Transverse colon (tissue), 4 donors: ENCODE data around the gene GPATCH3.

ENCODE experiments used
- CTCF ChIP-seq, 5 experiments: fragments of 200-600 bp in 3 of 5; fragments of 450-650 bp in 2 of 5; sonication (generic) in 3 of 5; IDR thresholded peaks; 1 replicate in 2 of 5; 2 replicates in 3 of 5; pipeline ENCODE4 v1.5.1; 2016 to 2017; ENCODE audit warnings: antibody characterized with exemption in 5 of 5, inconsistent platforms in 3 of 5, mild to moderate bottlenecking in 2 of 5, moderate library complexity in 1 of 5
- POLR2A ChIP-seq: fragments of 450-650 bp; IDR thresholded peaks from one replicate; pipeline ENCODE4 v1.6.1; 2016; ENCODE audit warnings: antibody characterized with exemption, mild to moderate bottlenecking, moderate library complexity
- POLR2AphosphoS5 ChIP-seq, 3 donors: sonication (generic); formaldehyde crosslinking; IDR thresholded peaks; one replicate each; pipeline ENCODE4 v1.6.1; 2016; ENCODE audit warnings: antibody characterized with exemption in 3 of 3

DNA sequence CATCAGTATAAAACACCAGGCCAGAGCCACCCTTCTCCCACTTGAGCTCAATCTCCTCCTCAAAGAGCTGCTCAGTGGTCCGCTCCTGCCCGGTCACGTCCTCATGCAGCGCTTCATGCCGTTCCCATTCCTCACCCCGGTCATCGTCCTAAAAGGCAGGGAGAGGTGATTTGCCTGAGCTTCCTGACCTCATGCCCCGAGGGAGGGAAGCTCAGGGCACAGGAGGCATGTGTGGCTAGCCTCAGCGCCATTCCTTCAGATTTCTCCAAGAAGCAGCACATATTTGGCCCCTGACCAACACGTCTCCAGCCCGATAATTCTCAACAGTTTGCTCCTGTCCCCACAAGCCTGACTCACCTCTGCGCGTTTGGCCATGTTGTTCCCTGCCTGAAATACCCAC is 6.0 kb downstream of the GPATCH3 start:
- TF ChIP-seq CTCF (IDR thresholded peaks at IDR 0.05), result no peak
- no peak for TF ChIP-seq POLR2A
- TF ChIP-seq POLR2AphosphoS5 (IDR thresholded peaks at IDR 0.05), result no peak
